ENCODE data around the gene ETV6. TPM values are rescaled to one million over a fixed set of nuclear protein-coding genes. Genes with fewer than 3 reads are reported as not detected.

Gene ETV6
- total and polyA plus RNA-seq, 2 of the 8 experiments (the other 6 are each of a cell fraction or from before 2014, with no cell fraction given), result 5.5 to 23.9 TPM

DNA sequence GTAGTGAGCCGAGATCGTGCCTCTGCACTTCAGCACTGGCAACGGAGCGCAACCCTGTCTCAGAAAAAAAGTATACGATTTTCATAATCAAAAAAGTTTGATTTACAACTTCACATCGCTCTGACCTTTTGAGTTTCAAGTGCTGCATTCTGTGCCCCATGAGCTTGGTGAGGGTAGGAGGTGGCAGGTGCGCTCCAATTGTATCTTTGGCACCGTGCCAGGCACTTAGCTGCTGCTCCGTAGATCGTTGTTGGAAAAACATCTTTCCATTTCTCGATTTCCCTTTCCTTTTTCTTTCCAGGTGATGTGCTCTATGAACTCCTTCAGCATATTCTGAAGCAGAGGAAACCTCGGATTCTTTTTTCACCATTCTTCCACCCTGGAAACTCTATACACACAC, 203.7 kb downstream of the ETV6 start:
- POLR2A ChIA-PET (ENCODE audit: partially characterized antibody), result no interaction called here
- H3K4me2 ChIP-seq (ENCODE audit: insufficient read depth in 1 of 2, low read depth in 2 of 2, low read length in 2 of 2), result no peak overlapping the region
- H4K20me1 ChIP-seq (replicated peaks in 1 of 2; ENCODE audit: control insufficient read depth in 1 of 2, insufficient read depth in 2 of 2, low read length in 2 of 2), result no peaks in the 10 kb centered on the region
- H3K79me1 ChIP-seq (ENCODE audit: low read depth, low read length), result no peaks in the 10 kb centered on the region; the same call in 1 of the 2 replicates
- H3K27me3 ChIP-seq (replicated peaks in 1 of 4; ENCODE audit: control insufficient read depth in 3 of 4, extremely low read depth in 1 of 4, insufficient read depth in 3 of 4, low read length in 3 of 4), result no peaks in the 10 kb centered on the region; a peak in 1 of 7 replicates
- no peak for FAIRE-seq
- no peaks in the 10 kb centered on the region for H3K9me3 ChIP-seq (ENCODE audit: insufficient read depth in 2 of 2, low read depth in 1 of 2, low read length in 1 of 2)
- H2AFZ ChIP-seq (ENCODE audit: low read length), result no peak overlapping the region
- H3K23me2 ChIP-seq (ENCODE audit: low read depth, low read length), result no peaks in the 10 kb centered on the region
- CTCF ChIA-PET (ENCODE audit: partially characterized antibody), result interaction anchor here (1.1 kb wide), 1 partner anchor 39 kb away, joined by 3 read pairs; no protein-coding TSS in a partner anchor
- H4K5ac ChIP-seq (ENCODE audit: insufficient read length, low read depth, low read length), result no peak overlapping the region
- no peak overlapping the region for H3K18ac ChIP-seq (ENCODE audit: extremely low read depth, low read length)
- H2BK12ac ChIP-seq (ENCODE audit: low read depth, low read length), result no peak overlapping the region
- no peak overlapping the region for H2BK20ac ChIP-seq (ENCODE audit: low read length)
- H3K36me3 ChIP-seq (ENCODE audit: control insufficient read depth in 2 of 4, insufficient read depth in 4 of 4, low read length in 3 of 4), result peaks cover 0 to 6% (median 0%) of the 10 kb centered on the region in 4 experiments; a peak in 2 of 8 replicates
- H2BK120ac ChIP-seq (replicated peaks; ENCODE audit: low read depth, low read length), result no peak overlapping the region
- H3K56ac ChIP-seq (replicated peaks; ENCODE audit: insufficient read length, low read depth, low read length), result no peak overlapping the region
- H3K4me3 ChIP-seq (ENCODE audit: extremely low read depth in 1 of 4, insufficient read depth in 2 of 4, low read depth in 3 of 4, low read length in 4 of 4), result no peak overlapping the region
- TF ChIP-seq CREB1 (IDR thresholded peaks at IDR 0.05) (no peak), BCL11A (IDR thresholded peaks at IDR 0.05; ENCODE audit: low read depth in 2 of 2, low read length in 2 of 2) (no peak), NRF1 (IDR thresholded peaks at IDR 0.05; ENCODE audit: low read depth, low read length) (no peak), POLR2A (IDR thresholded peaks at IDR 0.05; ENCODE audit: control extremely low read depth in 1 of 2, low read depth in 2 of 2, low read length in 2 of 2) (no peak), EZH2 (IDR thresholded peaks at IDR 0.05; ENCODE audit: low read depth, low read length, severe bottlenecking) (no peak), ATF3 (IDR thresholded peaks at IDR 0.05; ENCODE audit: insufficient read depth, low read depth, low read length) (no peak), HDAC6 (IDR thresholded peaks at IDR 0.05; ENCODE audit: low read depth, low read length) (no peak), CHD1 (IDR thresholded peaks at IDR 0.05; ENCODE audit: low read depth, low read length) (no peak), TAF7 (optimal IDR thresholded peaks at IDR 0.05; ENCODE audit: borderline replicate concordance, low read depth, low read length) (no peak), KDM1A (IDR thresholded peaks at IDR 0.05; ENCODE audit: borderline replicate concordance, low read length) (no peak), NANOG (IDR thresholded peaks at IDR 0.05; ENCODE audit: insufficient read depth, low read depth, low read length, poor library complexity, severe bottlenecking) (no peak)
- TF ChIP-seq, protein P1, sequence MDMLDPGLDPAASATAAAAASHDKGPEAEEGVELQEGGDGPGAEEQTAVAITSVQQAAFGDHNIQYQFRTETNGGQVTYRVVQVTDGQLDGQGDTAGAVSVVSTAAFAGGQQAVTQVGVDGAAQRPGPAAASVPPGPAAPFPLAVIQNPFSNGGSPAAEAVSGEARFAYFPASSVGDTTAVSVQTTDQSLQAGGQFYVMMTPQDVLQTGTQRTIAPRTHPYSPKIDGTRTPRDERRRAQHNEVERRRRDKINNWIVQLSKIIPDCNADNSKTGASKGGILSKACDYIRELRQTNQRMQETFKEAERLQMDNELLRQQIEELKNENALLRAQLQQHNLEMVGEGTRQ (IDR thresholded peaks at IDR 0.05; ENCODE audit: low read length), result no peak
- no peak overlapping the region for H3K23ac ChIP-seq (ENCODE audit: insufficient read length)
- no peaks in the 10 kb centered on the region for H3K79me2 ChIP-seq (ENCODE audit: control insufficient read depth in 1 of 2, insufficient read depth in 2 of 2, low read length in 2 of 2)
- H3K4me1 ChIP-seq (replicated peaks in 1 of 4; ENCODE audit: control insufficient read depth in 3 of 4, insufficient read depth in 4 of 4, low read length in 3 of 4), result peaks cover 0 to 10% (median 6%) of the 10 kb centered on the region in 4 experiments; a peak in 4 of 7 replicates
- H3K14ac ChIP-seq (ENCODE audit: insufficient read length), result no peak overlapping the region
- no peak overlapping the region for H2AK5ac ChIP-seq (ENCODE audit: low read depth, low read length)
- no peak overlapping the region for H4K91ac ChIP-seq (replicated peaks; ENCODE audit: insufficient read length, low read length)
- no peak for DNase-seq (ENCODE audit: low read depth in 1 of 2, low spot score in 2 of 2)
- 82% methylated on average over 12 of the region's 12 CpGs; no CpG with 5 or more reads in 1 of the 2 experiments for WGBS, 2 experiments (ENCODE audit: extremely low coverage in 1 of 2, insufficient coverage in 1 of 2, insufficient read length in 1 of 2, insufficient replicate concordance in 2 of 2, low coverage in 1 of 2, low lambda C conversion rate in 2 of 2, missing lambda C conversion rate in 1 of 2)
- H2BK15ac ChIP-seq (ENCODE audit: low read length), result no peak overlapping the region
- no peak overlapping the region for H2BK5ac ChIP-seq (ENCODE audit: low read depth, low read length)
- no peak overlapping the region for H3K4ac ChIP-seq (replicated peaks; ENCODE audit: insufficient read length, low read depth, low read length)
- no peak overlapping the region for H4K8ac ChIP-seq (ENCODE audit: extremely low read depth, insufficient read depth, low read length)
- no peak overlapping the region for H3K27ac ChIP-seq (ENCODE audit: low read depth, low read length)
- no peak overlapping the region for H3K9ac ChIP-seq (replicated peaks in 1 of 4; ENCODE audit: extremely low read depth in 1 of 4, low read depth in 3 of 4, low read length in 3 of 4)

Data from H1 (cell line).